ENCODE data around the gene CTDSPL.
"Not testable (repeated sequence)": the region's sequence is repeated elsewhere in the genome, so short reads cannot be mapped to it uniquely, and the experiment has no call there.

GRCh38 chr3:37972056-37972455 is 110.4 kb downstream of the CTDSPL start:
- TF ChIP-seq, protein P1, sequence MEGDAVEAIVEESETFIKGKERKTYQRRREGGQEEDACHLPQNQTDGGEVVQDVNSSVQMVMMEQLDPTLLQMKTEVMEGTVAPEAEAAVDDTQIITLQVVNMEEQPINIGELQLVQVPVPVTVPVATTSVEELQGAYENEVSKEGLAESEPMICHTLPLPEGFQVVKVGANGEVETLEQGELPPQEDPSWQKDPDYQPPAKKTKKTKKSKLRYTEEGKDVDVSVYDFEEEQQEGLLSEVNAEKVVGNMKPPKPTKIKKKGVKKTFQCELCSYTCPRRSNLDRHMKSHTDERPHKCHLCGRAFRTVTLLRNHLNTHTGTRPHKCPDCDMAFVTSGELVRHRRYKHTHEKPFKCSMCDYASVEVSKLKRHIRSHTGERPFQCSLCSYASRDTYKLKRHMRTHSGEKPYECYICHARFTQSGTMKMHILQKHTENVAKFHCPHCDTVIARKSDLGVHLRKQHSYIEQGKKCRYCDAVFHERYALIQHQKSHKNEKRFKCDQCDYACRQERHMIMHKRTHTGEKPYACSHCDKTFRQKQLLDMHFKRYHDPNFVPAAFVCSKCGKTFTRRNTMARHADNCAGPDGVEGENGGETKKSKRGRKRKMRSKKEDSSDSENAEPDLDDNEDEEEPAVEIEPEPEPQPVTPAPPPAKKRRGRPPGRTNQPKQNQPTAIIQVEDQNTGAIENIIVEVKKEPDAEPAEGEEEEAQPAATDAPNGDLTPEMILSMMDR (IDR thresholded peaks at IDR 0.05; ENCODE audit: control extremely low read depth in 1 of 3, insufficient read depth in 1 of 3, low read depth in 1 of 3, low read length in 3 of 3), result not testable (repeated sequence)
- TF ChIP-seq YY1 (IDR thresholded peaks at IDR 0.05; ENCODE audit: low read depth, low read length); SP1 (IDR thresholded peaks at IDR 0.05; ENCODE audit: low read depth, low read length); POLR2A (IDR thresholded peaks at IDR 0.05; ENCODE audit: control extremely low read depth in 1 of 2, low read depth in 2 of 2, low read length in 2 of 2); CHD1 (IDR thresholded peaks at IDR 0.05; ENCODE audit: low read depth, low read length); GABPA (IDR thresholded peaks at IDR 0.05; ENCODE audit: borderline replicate concordance, insufficient read depth, low read length); PHF8 (conservative IDR thresholded peaks at IDR 0.05; ENCODE audit: low read depth, low read length): not testable (repeated sequence)
